ENCODE data around the gene DCST1.
"Not testable (repeated sequence)": the region's sequence is repeated elsewhere in the genome, so short reads cannot be mapped to it uniquely, and the experiment has no call there.

The DCST1 gene

GRCh38 chr1:155033524-155033923, at the start of gene DCST1, which contains the start of gene DCST2:
TSS of gene DCST1 (plus strand) at chr1:155033824. CDS start at chr1:155034037, 213 bp downstream.
TSS of gene DCST2 (minus strand) at chr1:155033781. CDS start at chr1:155033701, 80 bp downstream.
- DNase-seq (ENCODE audit: low read depth), result no peak

GRCh38 chr1:154986736-154987135, 46.9 kb upstream of the DCST1 start:
- not testable (repeated sequence) for DNase-seq (ENCODE audit: low read depth)

GRCh38 chr1:154987326-154987725, 46.3 kb upstream of the DCST1 start:
- DNase-seq (ENCODE audit: low read depth), result no peak

GRCh38 chr1:154988058-154988954, 45.3 kb upstream of the DCST1 start:
- DNase-seq (ENCODE audit: low read depth), result no peak

- no peak for DNase-seq (ENCODE audit: low read depth)
Observed at GRCh38 chr1:154989195-154989860, 44.3 kb upstream of the DCST1 start.

- DNase-seq (ENCODE audit: low read depth), result no peak
Observed at GRCh38 chr1:154990276-154990675, 43.3 kb upstream of the DCST1 start.

GRCh38 chr1:154992721-154993571, 40.7 kb upstream of the DCST1 start:
- DNase-seq (ENCODE audit: low read depth), result no peak

GRCh38 chr1:154993572-154994268, 39.9 kb upstream of the DCST1 start, which contains the start of gene LENEP:
TSS of gene LENEP (plus strand) at chr1:154993586. CDS start at chr1:154993608, 22 bp downstream.
- DNase-seq (ENCODE audit: low read depth), result no peak

GRCh38 chr1:154994269-154994587, 39.4 kb upstream of the DCST1 start:
- no peak for DNase-seq (ENCODE audit: low read depth)

- no peak for DNase-seq (ENCODE audit: low read depth)
Observed at GRCh38 chr1:154994591-154994990, 39.0 kb upstream of the DCST1 start.

- not testable (repeated sequence) for DNase-seq (ENCODE audit: low read depth)
Observed at GRCh38 chr1:154995301-154995983, 38.2 kb upstream of the DCST1 start.

GRCh38 chr1:154996966-154997701, 36.5 kb upstream of the DCST1 start:
- no peak for DNase-seq (ENCODE audit: low read depth)

GRCh38 chr1:154998201-154998780, 35.3 kb upstream of the DCST1 start:
- no peak for DNase-seq (ENCODE audit: low read depth)

GRCh38 chr1:154998818-154999570, 34.6 kb upstream of the DCST1 start:
- no peak for DNase-seq (ENCODE audit: low read depth)

- no peak for DNase-seq (ENCODE audit: low read depth)
Observed at GRCh38 chr1:154999571-155000410, 33.8 kb upstream of the DCST1 start.

GRCh38 chr1:155000411-155000725, 33.3 kb upstream of the DCST1 start:
- no peak for DNase-seq (ENCODE audit: low read depth)

- DNase-seq (ENCODE audit: low read depth), result no peak
Observed at GRCh38 chr1:155000726-155001424, 32.7 kb upstream of the DCST1 start.

GRCh38 chr1:155001425-155001674, 32.3 kb upstream of the DCST1 start:
- DNase-seq (ENCODE audit: low read depth), result no peak

All from HS-5 (cell line).